Measurements from ENCODE around the gene MRC1.

The MRC1 gene

GRCh38 chr10:17795083-17795482 is 14.1 kb upstream of the MRC1 start:
- no peak for DNase-seq (ENCODE audit: low read depth in 2 of 3, low spot score in 2 of 3)

- no peak for DNase-seq (ENCODE audit: low read depth in 2 of 3, low spot score in 2 of 3)
Measured at GRCh38 chr10:17795813-17796594, 13.1 kb upstream of the MRC1 start.

GRCh38 chr10:17801507-17801906 is 7.6 kb upstream of the MRC1 start:
- DNase-seq (ENCODE audit: low read depth in 2 of 3, low spot score in 2 of 3), result no peak

- DNase-seq (ENCODE audit: low read depth in 2 of 3, low spot score in 2 of 3), result no peak
Measured at GRCh38 chr10:17802350-17802749, 6.8 kb upstream of the MRC1 start.

- no peak for DNase-seq (ENCODE audit: low read depth in 2 of 3, low spot score in 2 of 3)
Measured at GRCh38 chr10:17802976-17803375, 6.2 kb upstream of the MRC1 start.

GRCh38 chr10:17805330-17805729 is 3.8 kb upstream of the MRC1 start:
- no peak for DNase-seq (ENCODE audit: low read depth in 2 of 3, low spot score in 2 of 3)

- DNase-seq (ENCODE audit: low read depth in 2 of 3, low spot score in 2 of 3), result peak in 1 of 3 experiments; percentile 2
Measured at GRCh38 chr10:17805921-17806577, 3.1 kb upstream of the MRC1 start.

- no peak for DNase-seq (ENCODE audit: low read depth in 2 of 3, low spot score in 2 of 3)
Measured at GRCh38 chr10:17811146-17811865, 2.2 kb downstream of the MRC1 start.

- no peak for DNase-seq (ENCODE audit: low read depth in 2 of 3, low spot score in 2 of 3)
Measured at GRCh38 chr10:17814973-17815372, 5.8 kb downstream of the MRC1 start.

- no peak for DNase-seq (ENCODE audit: low read depth in 2 of 3, low spot score in 2 of 3)
Measured at GRCh38 chr10:17816199-17816598, 7.1 kb downstream of the MRC1 start.

- no peak for DNase-seq (ENCODE audit: low read depth in 2 of 3, low spot score in 2 of 3)
Measured at GRCh38 chr10:17817316-17817715, 8.2 kb downstream of the MRC1 start.

GRCh38 chr10:17817790-17818189 is 8.6 kb downstream of the MRC1 start:
- DNase-seq (ENCODE audit: low read depth in 2 of 3, low spot score in 2 of 3), result no peak

GRCh38 chr10:17819836-17820235 is 10.7 kb downstream of the MRC1 start:
- no peak for DNase-seq (ENCODE audit: low read depth in 2 of 3, low spot score in 2 of 3)

GRCh38 chr10:17820943-17821342 is 11.8 kb downstream of the MRC1 start:
- DNase-seq (ENCODE audit: low read depth in 2 of 3, low spot score in 2 of 3), result no peak

- DNase-seq (ENCODE audit: low read depth in 2 of 3, low spot score in 2 of 3), result no peak
Measured at GRCh38 chr10:17821893-17822292, 12.7 kb downstream of the MRC1 start.

GRCh38 chr10:17831341-17831740 is 22.2 kb downstream of the MRC1 start:
- no peak for DNase-seq (ENCODE audit: low read depth in 2 of 3, low spot score in 2 of 3)

GRCh38 chr10:17831896-17832295 is 22.7 kb downstream of the MRC1 start:
- no peak for DNase-seq (ENCODE audit: low read depth in 2 of 3, low spot score in 2 of 3)

GRCh38 chr10:17833656-17834055 is 24.5 kb downstream of the MRC1 start:
- DNase-seq (ENCODE audit: low read depth in 2 of 3, low spot score in 2 of 3), result no peak

- DNase-seq (ENCODE audit: low read depth in 2 of 3, low spot score in 2 of 3), result no peak
Measured at GRCh38 chr10:17835688-17836087, 26.5 kb downstream of the MRC1 start.

- no peak for DNase-seq (ENCODE audit: low read depth in 2 of 3, low spot score in 2 of 3)
Measured at GRCh38 chr10:17836942-17837341, 27.8 kb downstream of the MRC1 start.

- no peak for DNase-seq (ENCODE audit: low read depth in 2 of 3, low spot score in 2 of 3)
Measured at GRCh38 chr10:17838080-17838648, 29.0 kb downstream of the MRC1 start.

- no peak for DNase-seq (ENCODE audit: low read depth in 2 of 3, low spot score in 2 of 3)
Measured at GRCh38 chr10:17841050-17841449, 31.9 kb downstream of the MRC1 start.
